Heart left ventricle (tissue), 16 donors: ENCODE measurements around the gene FKBP5. TPM values are rescaled to one million over a fixed set of nuclear protein-coding genes. Genes with fewer than 3 reads are reported as not detected.
"Not testable (repeated sequence)": the region's sequence is repeated elsewhere in the genome, so short reads cannot be mapped to it uniquely, and the experiment has no call there.

Experiments used
- ATAC-seq, 4 donors: fragments of 200-7000 bp; cut with Tn5 transposase; one replicate each; pipeline ENCODE4 v1.9.1; 2020 to 2022; ENCODE audit warnings: moderate library complexity in 4 of 4, mild to moderate bottlenecking in 3 of 4, moderate number of reproducible peaks in 1 of 4
- DNase-seq, 5 donors: peaks; one replicate each; pipeline ENCODE4 v3.0.0-alpha.2; 2020
- H3K27ac ChIP-seq, 12 donors: fragments of 200-600 bp; sonication (generic) in 4 of 12; one replicate each; pipeline versions ENCODE4 v1.5.0 to v1.8.0; 2016 to 2022; ENCODE audit warnings: mild to moderate bottlenecking in 2 of 12
- H3K27me3 ChIP-seq, 9 donors: fragments of 200-600 bp; sonication (generic) in 2 of 9; one replicate each; pipeline versions ENCODE4 v1.5.1 to v1.8.0; 2016 to 2022; ENCODE audit warnings: mild to moderate bottlenecking in 3 of 9
- H3K36me3 ChIP-seq, 9 donors: fragments of 200-600 bp; sonication (generic) in 2 of 9; one replicate each; pipeline versions ENCODE4 v1.5.0 to v1.8.0; 2018 to 2022; ENCODE audit warnings: mild to moderate bottlenecking in 2 of 9
- H3K4me1 ChIP-seq, 12 donors: fragments of 200-600 bp; sonication (generic) in 4 of 12; one replicate each; pipeline versions ENCODE4 v1.5.0 to v1.8.0; 2016 to 2022; ENCODE audit warnings: mild to moderate bottlenecking in 3 of 12
- H3K4me3 ChIP-seq, 12 donors: fragments of 200-600 bp; sonication (generic) in 4 of 12; one replicate each; pipeline versions ENCODE4 v1.5.0 to v1.8.0; 2017 to 2022; ENCODE audit warnings: mild to moderate bottlenecking in 9 of 12, moderate library complexity in 4 of 12
- H3K9me3 ChIP-seq, 12 donors: fragments of 200-600 bp; sonication (generic) in 4 of 12; one replicate each; pipeline versions ENCODE4 v1.5.0 to v1.8.0; 2016 to 2022; ENCODE audit warnings: mild to moderate bottlenecking in 1 of 12
- POLR2A ChIP-seq, 2 donors: fragments of 450-650 bp; IDR thresholded peaks; one replicate each; pipeline ENCODE4 v1.6.1; 2017; ENCODE audit warnings: antibody characterized with exemption in 2 of 2, mild to moderate bottlenecking in 2 of 2, moderate library complexity in 2 of 2
- WGBS, 4 donors: extraction: QIAGEN DNeasy Blood & Tissue Kit in 2 of 4; methylation state at CpG; one replicate each; pipeline versions ENCODE4 v1.1.5 to v1.1.7; 2013 to 2018; 5-methylcytosine and 5-hydroxymethylcytosine counted together
- intact Hi-C, 10 donors: fragments of 100-400 bp; cut with DNase I; formaldehyde crosslinking; loops; one replicate each; pipeline versions ENCODE4 v1.11.1 to v1.14.2; 2022
- polyA plus RNA-seq, 2 donors: library from polyadenylated mRNA; stranded (reverse); fragments of 200-250 nt; gene quantifications; one replicate each; pipeline ENCODE4 v1.2.3, GENCODE V29; 2013
- total RNA-seq, 9 donors: library from RNA; depleted of rRNA in 2 of 9; stranded (reverse); fragments of >200 nt in 2 of 9; fragmentation: NEBNext Ultra II Directional in 3 of 9; extraction: Animal tissue kit (Norgen Biotek cat#: 25700) in 3 of 9; gene quantifications; one replicate each; pipeline versions ENCODE4 v1.1.0 to v1.2.4, GENCODE V29; 2016 to 2023
- TF ChIP-seq, protein P1 (sequence below), 12 donors: fragments of 200-600 bp; sonication (generic) in 4 of 12; IDR thresholded peaks; one replicate each; pipeline versions ENCODE4 v1.5.0 to v1.8.0; 2018 to 2022; ENCODE audit warnings: antibody characterized with exemption in 12 of 12, mild to moderate bottlenecking in 5 of 12
- donor health status: ischemic (EF 13 %, LVEDD 7.1; RV severe dilation, severe dysfunction).
- donor health status: healthy with polysubstance abuse.
- donor health status: DM: no; HTN: yes; CAD: no.
- donor health status: DM: no; HTN: no; CAD: no.
- donor health status: ischemic (EF 25% LVEDD 6.9; RV normal size, moderate dysfunction).
- donor health status: ischemic (EF 25% LVEDD 5.7; RV mildly dilated, moderate dysfunction).
- donor health status: healthy.
- donor health status: DM: yes; HTN: yes; CAD: no.
- donor health status: ischemic (EF 35%, LVEDD 5.7; RV mildly dilated, moderate dysfunction).
- donor health status: nonischemic (EF 11% LVEDD 7.7; RV severe dilation, severe dysfunction).
- donor health status: DM: yes; HTN: yes; CAD: no.
- donor health status: PGD.
- donor health status: ischemic (EF 29% LVEDD 5.4; RV normal size, mild dysfunction).
- donor health status: nonischemic (EF 23%, LVEDD 6.1; RV moderate dilation, normal function).

FKBP5 gene
- total and polyA plus RNA-seq, 11 donors = 19.7 to 351 (median 104) TPM

DNA sequence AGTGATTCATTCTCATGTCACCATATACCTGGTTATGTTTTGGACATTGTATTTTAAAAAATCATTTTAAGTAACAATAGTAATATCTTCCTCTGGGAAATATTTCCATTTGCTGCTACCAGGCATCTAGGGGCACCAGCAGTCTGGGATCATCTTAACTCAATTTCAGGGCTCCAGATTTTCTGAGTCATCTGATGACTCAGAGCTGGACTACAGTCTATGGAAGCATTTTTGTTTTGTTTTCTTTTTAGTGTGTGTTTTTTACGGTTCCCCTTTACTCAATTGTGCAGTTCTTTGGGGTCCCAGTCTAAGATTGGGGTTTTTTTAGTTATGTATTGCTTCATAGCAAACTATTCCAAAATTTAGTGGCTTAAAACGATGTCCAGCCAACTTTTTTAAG is 5.7 kb upstream of the FKBP5 start:
- H3K27ac ChIP-seq = no peak overlapping the region
- peaks cover 0 to 27% (median 10%) of the 10 kb centered on the region in 12 donors for H3K4me1 ChIP-seq
- no peaks in the 10 kb centered on the region for H3K27me3 ChIP-seq
- WGBS, 4 donors = 87 to 94% (median 90%) methylated on average over 2 of the region's 2 CpGs
- ATAC-seq (no peak), DNase-seq (no peak)
- intact Hi-C loops = loop anchor here in 1 of 10 donors (5.0 kb wide), 1 partner anchor 33 kb away; no protein-coding TSS in a partner anchor
- TF ChIP-seq, protein P1, sequence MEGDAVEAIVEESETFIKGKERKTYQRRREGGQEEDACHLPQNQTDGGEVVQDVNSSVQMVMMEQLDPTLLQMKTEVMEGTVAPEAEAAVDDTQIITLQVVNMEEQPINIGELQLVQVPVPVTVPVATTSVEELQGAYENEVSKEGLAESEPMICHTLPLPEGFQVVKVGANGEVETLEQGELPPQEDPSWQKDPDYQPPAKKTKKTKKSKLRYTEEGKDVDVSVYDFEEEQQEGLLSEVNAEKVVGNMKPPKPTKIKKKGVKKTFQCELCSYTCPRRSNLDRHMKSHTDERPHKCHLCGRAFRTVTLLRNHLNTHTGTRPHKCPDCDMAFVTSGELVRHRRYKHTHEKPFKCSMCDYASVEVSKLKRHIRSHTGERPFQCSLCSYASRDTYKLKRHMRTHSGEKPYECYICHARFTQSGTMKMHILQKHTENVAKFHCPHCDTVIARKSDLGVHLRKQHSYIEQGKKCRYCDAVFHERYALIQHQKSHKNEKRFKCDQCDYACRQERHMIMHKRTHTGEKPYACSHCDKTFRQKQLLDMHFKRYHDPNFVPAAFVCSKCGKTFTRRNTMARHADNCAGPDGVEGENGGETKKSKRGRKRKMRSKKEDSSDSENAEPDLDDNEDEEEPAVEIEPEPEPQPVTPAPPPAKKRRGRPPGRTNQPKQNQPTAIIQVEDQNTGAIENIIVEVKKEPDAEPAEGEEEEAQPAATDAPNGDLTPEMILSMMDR (IDR thresholded peaks at IDR 0.05) = no peak
- no peak for TF ChIP-seq POLR2A (IDR thresholded peaks at IDR 0.05)
- peaks cover 0 to 6% (median 0%) of the 10 kb centered on the region in 12 donors for H3K9me3 ChIP-seq
- no peaks in the 10 kb centered on the region for H3K36me3 ChIP-seq
- H3K4me3 ChIP-seq = no peak overlapping the region

DNA sequence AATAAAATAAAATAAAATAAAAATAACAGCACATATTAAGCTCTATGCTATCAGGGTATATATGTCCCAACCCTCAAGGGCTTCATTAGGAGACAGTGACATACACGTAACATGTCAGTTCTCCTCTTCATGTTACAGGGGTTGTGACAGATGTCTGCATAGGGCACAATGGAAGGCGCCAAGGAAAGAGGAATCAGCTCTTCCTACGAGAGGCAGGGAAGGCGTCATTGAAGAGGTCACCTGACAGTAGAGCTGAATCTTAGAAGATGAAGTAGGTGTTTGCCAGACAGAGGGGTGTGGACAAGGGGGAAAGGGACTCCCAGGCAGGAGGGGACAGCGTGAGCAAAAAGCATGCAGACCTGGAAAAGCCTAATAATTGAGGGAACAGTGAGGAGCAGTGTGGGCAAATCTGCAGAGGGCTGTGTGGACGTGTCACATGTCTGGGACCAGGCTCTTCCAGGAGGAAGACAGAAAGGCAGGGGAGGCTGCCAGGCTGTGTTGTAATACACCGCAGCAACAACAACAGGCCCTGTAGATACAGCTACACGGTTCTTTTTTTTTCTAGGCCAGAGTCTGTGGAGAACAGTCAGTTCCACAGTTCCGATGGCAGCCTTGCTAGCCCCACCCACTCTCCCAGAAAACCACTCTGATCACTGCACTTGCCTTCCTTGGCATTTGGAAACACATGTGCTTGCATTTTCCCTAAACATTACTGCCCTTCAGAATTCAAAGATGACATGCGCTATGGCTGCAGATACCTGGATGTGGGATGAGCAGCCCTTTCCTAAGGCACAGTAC is 2.5 kb upstream of the FKBP5 start:
- Histone ChIP-seq H3K36me3 (no peaks in the 10 kb centered on the region), H3K4me1 (peaks cover 0 to 43% (median 20%) of the 10 kb centered on the region in 12 donors), H3K9me3 (peaks cover 0 to 6% (median 0%) of the 10 kb centered on the region in 12 donors), H3K4me3 (no peak overlapping the region), H3K27ac (peak overlapping the region; percentile 25 to 99 (median 78)), H3K27me3 (no peaks in the 10 kb centered on the region)
- intact Hi-C loops = loop anchor here in 2 of 10 donors (1.0 to 5.0 kb wide), 2 partner anchors 31 to 36 kb away; no protein-coding TSS in a partner anchor
- DNase-seq = peak; percentile 51 to 92 (median 83)
- 48 to 52% (median 49%) methylated on average over 10 of the region's 10 CpGs for WGBS, 4 donors
- peak; percentile 66 to 80 (median 77) for ATAC-seq
- no peak for TF ChIP-seq POLR2A (IDR thresholded peaks at IDR 0.05)
- TF ChIP-seq, protein P1 (IDR thresholded peaks at IDR 0.05) = no peak

GRCh38 chr6:35690484-35690883 is 1.8 kb upstream of the FKBP5 start:
- peak overlapping the region in 5 of 12 donors; percentile 76 to 99 (median 81) for H3K27ac ChIP-seq

GRCh38 chr6:35690006-35690405 is 1.3 kb upstream of the FKBP5 start:
- Histone ChIP-seq H3K27ac (peak overlapping the region in 4 of 12 donors; percentile 62 to 99 (median 88)), H3K4me1 (peaks cover 0 to 55% (median 22%) of the 10 kb centered on the region in 12 donors)
- not testable (repeated sequence) for H3K9me3 ChIP-seq, DNase-seq, H3K36me3 ChIP-seq, ATAC-seq, H3K27me3 ChIP-seq, H3K4me3 ChIP-seq
- 97 to 98% (median 98%) methylated on average over 15 to 16 of the region's 16 CpGs for WGBS, 4 donors
- intact Hi-C loops = loop anchor here in 1 of 10 donors (5.0 kb wide), 1 partner anchor 37 kb away; no protein-coding TSS in a partner anchor

More at GRCh38 chr6:35690484-35690883, 1.8 kb upstream of the FKBP5 start:
- H3K9me3 ChIP-seq = peaks cover 0 to 6% (median 0%) of the 10 kb centered on the region in 12 donors
- 94 to 98% (median 97%) methylated on average over 9 of the region's 9 CpGs for WGBS, 4 donors
- H3K36me3 ChIP-seq = no peaks in the 10 kb centered on the region
- intact Hi-C loops = loop anchor here in 1 of 10 donors (5.0 kb wide), 1 partner anchor 37 kb away; no protein-coding TSS in a partner anchor
- no peaks in the 10 kb centered on the region for H3K27me3 ChIP-seq
- ATAC-seq (no peak), DNase-seq (no peak)
- no peak overlapping the region for H3K4me3 ChIP-seq
- H3K4me1 ChIP-seq = peaks cover 0 to 51% (median 22%) of the 10 kb centered on the region in 12 donors
- TF ChIP-seq, protein P1 (IDR thresholded peaks at IDR 0.05) = no peak
- no peak for TF ChIP-seq POLR2A (IDR thresholded peaks at IDR 0.05)
